D721Med (cell line): ENCODE measurements around the gene TATDN3.
"Not testable (repeated sequence)": the region's sequence is repeated elsewhere in the genome, so short reads cannot be mapped to it uniquely, and the experiment has no call there.

Experiments
- DNase-seq: peaks from one replicate; pipeline ENCODE4 v3.0.0; 2011; ENCODE audit warnings: low spot score; ENCODE audit not compliant: insufficient read length
- FAIRE-seq: peaks from 2 replicates; lab custom pipeline; 2011; peaks lifted over from hg19 to GRCh38; lab: Jason Lieb, UNC
- TF ChIP-seq, protein P1 (sequence below): IDR thresholded peaks from 2 replicates; pipeline ENCODE4 v1.5.1; 2012; ENCODE audit warnings: mild to moderate bottlenecking, control low read depth; ENCODE audit not compliant: insufficient read depth; ENCODE audit errors: missing control alignments

Gene TATDN3

GRCh38 chr1:212762839-212763238, 28.9 kb upstream of the TATDN3 start:
- DNase-seq (no peak), FAIRE-seq (no peak)
- TF ChIP-seq, protein P1, sequence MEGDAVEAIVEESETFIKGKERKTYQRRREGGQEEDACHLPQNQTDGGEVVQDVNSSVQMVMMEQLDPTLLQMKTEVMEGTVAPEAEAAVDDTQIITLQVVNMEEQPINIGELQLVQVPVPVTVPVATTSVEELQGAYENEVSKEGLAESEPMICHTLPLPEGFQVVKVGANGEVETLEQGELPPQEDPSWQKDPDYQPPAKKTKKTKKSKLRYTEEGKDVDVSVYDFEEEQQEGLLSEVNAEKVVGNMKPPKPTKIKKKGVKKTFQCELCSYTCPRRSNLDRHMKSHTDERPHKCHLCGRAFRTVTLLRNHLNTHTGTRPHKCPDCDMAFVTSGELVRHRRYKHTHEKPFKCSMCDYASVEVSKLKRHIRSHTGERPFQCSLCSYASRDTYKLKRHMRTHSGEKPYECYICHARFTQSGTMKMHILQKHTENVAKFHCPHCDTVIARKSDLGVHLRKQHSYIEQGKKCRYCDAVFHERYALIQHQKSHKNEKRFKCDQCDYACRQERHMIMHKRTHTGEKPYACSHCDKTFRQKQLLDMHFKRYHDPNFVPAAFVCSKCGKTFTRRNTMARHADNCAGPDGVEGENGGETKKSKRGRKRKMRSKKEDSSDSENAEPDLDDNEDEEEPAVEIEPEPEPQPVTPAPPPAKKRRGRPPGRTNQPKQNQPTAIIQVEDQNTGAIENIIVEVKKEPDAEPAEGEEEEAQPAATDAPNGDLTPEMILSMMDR, result no peak

DNA sequence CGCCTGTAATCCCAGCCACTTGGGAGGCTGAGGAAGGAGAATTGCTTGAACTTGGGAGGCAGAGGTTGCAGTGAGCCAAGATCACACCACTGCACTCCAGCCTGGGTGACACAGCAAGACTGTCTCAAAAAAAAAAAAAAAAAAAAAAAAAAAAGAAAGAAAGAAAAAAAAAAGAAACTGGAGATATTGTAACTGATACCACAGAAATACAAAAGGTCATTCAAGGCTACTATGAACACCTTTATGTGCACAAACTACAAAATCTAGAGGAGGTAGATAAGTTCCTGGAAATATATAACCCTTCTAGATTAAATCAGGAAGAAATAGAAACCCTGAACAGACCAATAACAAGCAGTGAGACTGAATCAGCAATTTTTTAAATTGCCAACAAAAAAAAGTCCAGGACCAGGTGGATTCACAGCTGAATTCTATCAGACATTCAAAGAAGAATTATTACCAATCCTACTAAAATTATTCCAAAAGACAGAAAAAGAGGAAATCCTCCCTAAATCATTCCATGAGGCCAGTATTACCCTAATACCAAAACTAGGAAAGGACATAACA, 26.9 kb upstream of the TATDN3 start:
- FAIRE-seq, DNase-seq: not testable (repeated sequence)

DNA sequence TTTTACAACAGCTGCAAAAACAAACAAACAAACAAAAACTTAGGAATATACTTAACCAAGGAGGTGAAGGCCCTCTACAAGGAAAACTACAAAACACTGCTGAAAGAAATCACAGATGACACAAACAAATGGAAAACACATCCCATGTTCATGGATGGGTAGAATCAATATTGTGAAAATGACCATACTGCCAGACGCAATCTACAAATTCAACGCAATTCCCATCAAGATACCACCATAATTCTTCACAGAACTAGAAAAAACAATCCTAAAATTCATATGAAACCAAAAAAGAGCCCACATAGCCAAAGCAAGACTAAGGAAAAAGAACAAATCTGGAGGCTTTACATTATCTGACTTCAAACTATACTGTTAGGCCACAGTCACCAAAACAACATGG, 24.9 kb upstream of the TATDN3 start:
- DNase-seq, FAIRE-seq: not testable (repeated sequence)

- FAIRE-seq (peak; percentile 67), DNase-seq (no peak)
- TF ChIP-seq, protein P1, result no peak
Observed at GRCh38 chr1:212769459-212770167, 22.1 kb upstream of the TATDN3 start.

GRCh38 chr1:212771341-212771740, 20.4 kb upstream of the TATDN3 start:
- DNase-seq (no peak), FAIRE-seq (no peak)
- TF ChIP-seq, protein P1, result no peak

- TF ChIP-seq, protein P1, result no peak
- FAIRE-seq, result peak; percentile 56
- no peak for DNase-seq
Observed at GRCh38 chr1:212773011-212773410, 18.7 kb upstream of the TATDN3 start.

- TF ChIP-seq, protein P1, result no peak
- DNase-seq, result no peak
- peak; percentile 41 for FAIRE-seq
Observed at GRCh38 chr1:212774584-212774983, 17.1 kb upstream of the TATDN3 start.

DNA sequence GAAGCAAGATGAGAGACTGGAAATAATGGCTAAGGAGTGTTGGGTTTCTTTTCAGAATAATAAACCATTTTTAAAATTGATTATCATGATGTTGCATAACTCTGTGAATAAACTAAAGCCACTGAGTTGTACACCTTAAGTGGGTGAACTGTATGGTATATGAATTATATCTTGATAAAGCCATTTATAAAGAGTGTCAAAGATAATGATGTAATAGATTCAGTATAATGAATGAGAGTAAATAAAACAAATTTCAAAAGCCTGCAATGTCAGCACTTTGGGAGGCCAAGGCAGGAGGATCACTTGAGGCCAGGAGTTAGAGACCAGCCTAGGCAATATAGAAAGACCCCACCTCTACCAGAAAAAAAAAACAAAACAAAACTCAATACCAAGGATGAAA, 16.5 kb upstream of the TATDN3 start:
- no peak for FAIRE-seq
- TF ChIP-seq, protein P1, result no peak
- no peak for DNase-seq
